ENCODE data around the gene ADAMTS4.

Gene ADAMTS4

DNA sequence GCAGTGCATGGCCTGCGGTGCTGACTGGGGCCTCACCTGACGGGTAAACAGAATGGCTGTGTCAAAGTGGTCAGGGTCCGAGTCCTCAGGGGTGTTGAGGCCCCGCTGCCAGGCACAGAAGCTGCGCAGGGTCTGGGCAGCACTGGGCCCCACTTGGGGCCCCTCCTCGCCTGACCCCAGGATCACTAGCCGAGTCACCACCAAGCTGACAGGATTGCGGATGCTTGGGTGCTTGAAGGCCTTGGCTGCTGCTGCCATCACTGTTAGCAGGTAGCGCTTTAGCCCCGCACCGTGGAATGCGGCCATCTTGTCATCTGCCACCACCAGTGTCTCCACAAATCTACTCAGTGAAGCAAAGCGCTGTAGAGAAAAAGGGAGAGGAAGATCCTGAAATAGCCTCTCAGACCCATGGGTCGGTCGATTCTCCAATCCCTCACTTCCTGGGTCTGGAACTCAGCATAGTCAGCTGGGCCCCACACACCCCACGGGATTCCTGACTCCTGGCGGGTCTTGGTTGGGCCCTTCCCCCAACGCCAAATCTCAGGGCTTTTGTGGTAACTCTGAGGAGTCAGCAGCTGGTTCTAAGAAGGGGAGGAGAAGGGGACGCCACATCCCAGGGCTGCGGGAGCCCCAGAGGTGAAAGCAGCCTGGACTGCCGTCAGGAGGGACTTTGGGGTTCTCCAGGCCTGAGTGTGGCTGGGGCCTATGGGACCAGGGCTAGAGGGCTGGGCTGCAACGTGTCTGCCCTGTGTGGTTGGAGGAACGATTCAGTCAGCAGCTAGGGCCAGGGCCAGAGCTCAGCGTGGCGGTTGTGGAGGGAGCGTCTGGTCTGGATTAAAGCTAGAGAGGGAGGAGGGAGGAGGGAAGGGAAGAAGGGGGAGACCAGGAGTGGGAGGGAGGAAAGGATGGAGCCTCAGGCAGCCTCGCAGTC lies 2.1 kb downstream of the ADAMTS4 start:
- DNase-seq (ENCODE audit: low spot score) = peak; percentile 80

- no peak for DNase-seq (ENCODE audit: low spot score)
These were observed 2.7 kb downstream of the ADAMTS4 start for GRCh38 chr1:161196111-161196510.

- DNase-seq (ENCODE audit: low spot score) = no peak
These were observed 3.7 kb downstream of the ADAMTS4 start for GRCh38 chr1:161195171-161195570.

GRCh38 chr1:161193561-161194235 lies 5.2 kb downstream of the ADAMTS4 start:
- DNase-seq (ENCODE audit: low spot score) = no peak

DNA sequence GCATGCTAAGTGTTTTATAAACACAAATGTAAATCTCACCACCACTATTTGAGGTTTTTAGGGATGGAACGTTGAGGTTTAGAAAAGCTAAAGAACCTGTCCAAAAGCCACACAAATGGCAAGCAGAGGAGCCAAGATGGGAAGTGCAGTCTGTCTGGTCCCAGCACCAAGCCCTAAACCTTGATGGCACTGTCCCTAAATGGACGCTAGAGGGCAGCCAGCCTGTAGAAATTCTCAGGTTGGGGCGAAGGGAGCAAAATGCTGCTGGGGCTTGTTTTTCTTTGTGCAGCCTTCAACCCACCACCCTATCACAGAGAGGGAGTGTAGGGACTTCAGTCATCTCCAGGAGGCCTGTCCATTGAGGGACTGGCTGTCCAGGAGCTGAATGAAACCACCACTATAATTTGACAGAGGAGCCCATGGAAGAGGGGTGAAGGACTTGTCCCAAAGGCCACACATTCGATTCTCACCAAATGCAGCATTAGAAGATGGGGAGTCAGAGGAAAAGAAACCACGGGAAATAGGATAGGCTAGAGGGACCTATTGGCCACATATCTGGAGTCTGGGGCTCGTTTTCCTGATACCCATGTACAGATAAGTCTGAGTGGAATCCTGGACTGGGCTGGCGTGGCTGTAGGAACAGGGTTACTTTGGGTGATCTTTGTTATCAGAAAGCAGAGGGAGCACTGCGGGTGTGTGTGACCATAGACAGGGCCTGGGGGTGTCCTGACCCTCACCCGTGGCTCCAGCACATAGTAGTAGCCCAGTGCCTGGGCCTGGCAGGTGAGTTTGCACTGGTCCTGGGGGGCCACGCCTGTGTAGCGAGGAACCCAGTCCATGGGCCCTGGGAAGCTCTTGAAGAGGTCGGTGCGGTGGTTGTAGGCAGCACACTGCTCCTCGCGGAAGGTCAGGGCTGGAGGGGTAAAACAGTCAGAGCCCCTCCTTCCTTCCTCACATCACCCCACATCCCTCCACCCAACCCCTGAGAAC lies 6.1 kb downstream of the ADAMTS4 start:
- DNase-seq (ENCODE audit: low spot score) = peak; percentile 89

DNA sequence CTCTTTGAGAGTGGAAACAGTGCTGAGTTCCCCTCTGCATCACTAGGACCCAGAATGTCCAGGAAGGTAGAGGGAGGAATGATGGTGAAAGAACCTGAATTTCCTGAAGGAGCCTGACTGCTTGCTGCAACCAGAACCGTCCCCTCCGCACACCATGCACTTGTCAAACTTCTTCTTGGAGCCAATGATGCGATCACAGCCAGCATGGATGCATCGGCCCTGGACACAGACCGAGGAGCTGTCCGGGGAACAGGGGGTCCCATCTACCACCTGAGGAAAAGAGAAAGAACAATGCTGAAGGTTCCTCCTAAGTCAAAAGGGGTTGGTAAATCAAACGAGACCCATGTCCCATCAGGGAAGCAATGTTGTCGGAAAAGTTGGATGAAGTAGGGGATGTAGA lies 6.9 kb downstream of the ADAMTS4 start:
- no peak for DNase-seq (ENCODE audit: low spot score)

GRCh38 chr1:161190962-161191521 lies 7.8 kb downstream of the ADAMTS4 start:
- no peak for DNase-seq (ENCODE audit: low spot score)

- no peak for DNase-seq (ENCODE audit: low spot score)
These were observed 9.8 kb downstream of the ADAMTS4 start for GRCh38 chr1:161189036-161189435.

DNA sequence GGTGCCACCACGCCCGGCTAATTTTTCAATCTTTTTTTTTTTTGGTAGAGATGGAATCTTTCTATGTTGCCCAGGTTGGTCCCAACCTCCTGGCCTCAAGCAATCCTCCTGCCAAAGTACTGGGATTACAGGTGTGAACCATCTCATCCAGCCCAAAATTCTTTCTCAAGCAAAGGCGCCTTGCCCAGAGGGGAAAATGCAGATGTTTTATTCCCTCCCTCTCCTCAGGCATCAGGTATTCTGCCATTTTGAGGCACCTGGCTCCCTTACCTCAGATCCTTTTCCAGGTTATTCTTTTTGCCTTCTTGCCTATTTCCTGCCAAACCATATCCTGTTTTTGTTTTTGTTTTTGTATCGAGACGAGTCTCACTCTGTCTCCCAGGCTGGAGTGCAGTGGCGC lies 10.5 kb downstream of the ADAMTS4 start:
- DNase-seq (ENCODE audit: low spot score) = no peak

GRCh38 chr1:161187311-161187710 lies 11.5 kb downstream of the ADAMTS4 start:
- no peak for DNase-seq (ENCODE audit: low spot score)

DNA sequence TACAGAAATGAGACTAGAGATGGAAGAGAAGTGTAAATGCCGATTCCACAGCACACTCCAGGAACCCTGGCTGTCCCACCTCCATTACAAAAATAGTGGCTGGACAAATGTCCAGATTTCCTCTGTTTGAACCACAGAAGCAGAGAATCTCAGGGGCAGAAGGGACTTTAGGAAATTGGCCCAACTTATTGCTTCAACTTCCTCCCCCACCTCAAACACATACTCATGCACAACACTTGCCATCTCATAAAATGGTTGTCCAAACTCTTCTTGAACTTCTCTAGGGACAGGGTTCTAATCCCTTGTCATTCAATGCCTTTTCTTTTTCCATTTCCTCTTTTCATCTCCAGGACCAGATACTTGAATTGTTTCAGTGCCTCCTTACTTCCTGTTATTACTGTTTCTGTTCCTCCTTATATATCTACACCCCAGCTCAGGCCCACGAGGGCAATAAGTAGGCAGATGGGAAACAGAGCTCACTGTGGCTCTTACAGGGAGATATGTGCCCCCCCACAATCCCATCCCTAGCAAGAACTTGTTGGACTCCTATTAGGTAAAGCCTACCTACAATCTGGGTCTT lies 13.0 kb downstream of the ADAMTS4 start:
- DNase-seq (ENCODE audit: low spot score) = no peak

DNA sequence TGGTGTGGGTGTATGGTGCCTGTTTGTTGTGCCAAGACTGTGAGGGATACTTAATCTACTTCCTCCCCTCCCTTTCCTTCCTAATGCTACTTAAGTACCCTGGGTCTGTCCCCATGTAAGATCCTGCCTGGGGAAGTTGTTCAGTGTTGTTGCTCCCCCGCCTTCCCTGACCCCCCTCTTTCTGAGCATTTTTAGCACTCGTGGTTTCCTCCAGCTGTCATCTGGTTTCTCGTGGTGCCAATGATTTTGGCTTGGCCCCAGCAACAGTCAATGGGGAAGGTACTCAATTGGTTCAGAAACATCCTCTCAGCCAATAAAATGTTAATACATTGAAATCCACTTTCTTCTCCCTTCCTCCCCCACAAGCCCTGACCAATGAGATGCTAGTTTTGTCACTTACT lies 13.6 kb downstream of the ADAMTS4 start:
- peak; percentile 88 for DNase-seq (ENCODE audit: low spot score)

DNA sequence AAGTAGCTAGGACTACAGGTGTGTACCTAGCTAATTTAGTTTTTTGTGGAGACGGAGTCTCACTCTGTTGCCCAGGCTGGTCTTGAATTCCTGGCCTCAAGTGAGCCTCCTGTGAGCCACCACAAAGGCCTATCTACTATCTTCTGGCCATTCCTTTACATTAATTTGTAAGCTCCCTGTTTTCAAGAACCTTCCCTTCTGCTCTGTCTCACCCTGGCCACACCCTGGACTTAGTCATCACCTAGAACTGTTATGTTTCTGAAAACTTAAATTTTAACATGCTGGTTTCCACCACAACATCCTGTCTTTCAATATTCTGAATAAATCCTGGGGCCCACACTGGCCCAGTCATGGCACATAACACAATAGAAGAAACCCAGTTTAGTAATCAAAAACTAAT lies 16.6 kb downstream of the ADAMTS4 start:
- no peak for DNase-seq (ENCODE audit: low spot score)

DNA sequence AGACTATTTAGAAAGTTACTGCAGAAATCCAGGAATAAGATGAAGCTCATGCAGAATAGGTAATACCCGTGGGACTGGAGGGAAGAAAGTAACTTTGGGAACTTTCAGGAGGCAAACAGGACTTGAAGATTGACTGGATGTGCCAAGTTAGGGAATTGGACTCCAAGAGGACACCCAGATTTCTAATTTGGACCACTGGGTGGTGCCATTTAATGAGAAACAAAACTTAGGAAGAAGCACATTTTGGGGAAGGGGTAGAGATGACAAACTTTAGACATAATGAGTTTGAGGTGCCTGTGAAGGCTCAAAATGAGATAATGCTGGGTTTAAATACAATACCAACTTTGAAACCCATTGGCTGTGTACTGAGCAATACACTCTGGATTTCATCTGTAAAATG lies 18.2 kb downstream of the ADAMTS4 start:
- no peak for DNase-seq (ENCODE audit: low spot score)

GRCh38 chr1:161179698-161180097 lies 19.2 kb downstream of the ADAMTS4 start:
- DNase-seq (ENCODE audit: low spot score) = no peak

GRCh38 chr1:161177936-161178244 lies 21.0 kb downstream of the ADAMTS4 start:
- no peak for DNase-seq (ENCODE audit: low spot score)

DNA sequence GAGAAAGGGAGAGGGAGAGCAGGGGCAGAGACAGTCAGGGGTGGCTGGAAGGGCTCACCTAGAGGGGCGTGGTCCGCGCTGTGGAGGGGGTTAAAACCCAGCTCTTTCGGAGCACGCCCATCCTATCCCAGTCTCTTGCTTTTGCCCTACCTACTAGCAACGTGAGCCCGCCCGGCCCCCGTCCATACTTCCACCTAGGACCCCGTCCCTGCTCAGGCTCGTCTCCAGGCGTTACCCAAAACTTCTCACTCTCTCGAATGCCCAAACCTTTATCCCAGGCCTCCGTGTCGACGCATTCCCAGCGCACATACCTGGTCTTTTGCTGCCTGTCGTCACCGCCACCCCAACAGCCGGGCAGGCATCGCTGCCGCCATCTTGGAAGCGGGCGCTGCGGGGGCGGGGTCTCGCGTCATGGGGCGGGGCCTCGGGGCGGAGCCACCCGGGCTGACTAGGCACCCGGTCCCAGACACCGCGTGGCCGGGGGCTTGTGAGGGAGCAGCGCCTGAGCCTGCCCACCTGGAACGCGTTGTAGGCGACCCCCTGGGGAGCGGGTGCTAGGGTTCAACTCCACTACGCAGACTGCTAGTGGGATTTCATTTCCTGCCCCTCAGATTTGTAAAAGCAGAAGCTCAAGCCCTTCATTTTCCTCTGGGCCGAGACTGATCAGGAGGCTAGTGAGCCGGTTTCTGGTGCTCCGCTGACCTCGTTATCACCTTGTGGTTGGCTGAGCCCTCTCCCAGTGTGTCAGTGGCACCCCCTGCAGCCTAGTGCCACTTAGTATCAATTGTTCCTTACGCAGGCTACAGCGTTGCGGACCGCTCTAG lies 21.5 kb downstream of the ADAMTS4 start, which contains the start of gene B4GALT3:
Gene B4GALT3, minus strand, starts transcription at position 396 of the 824 bp plus-strand sequence. CDS start 1,447 bp downstream, outside the sequence.
- peak; percentile 100 for DNase-seq (ENCODE audit: low spot score)

DNA sequence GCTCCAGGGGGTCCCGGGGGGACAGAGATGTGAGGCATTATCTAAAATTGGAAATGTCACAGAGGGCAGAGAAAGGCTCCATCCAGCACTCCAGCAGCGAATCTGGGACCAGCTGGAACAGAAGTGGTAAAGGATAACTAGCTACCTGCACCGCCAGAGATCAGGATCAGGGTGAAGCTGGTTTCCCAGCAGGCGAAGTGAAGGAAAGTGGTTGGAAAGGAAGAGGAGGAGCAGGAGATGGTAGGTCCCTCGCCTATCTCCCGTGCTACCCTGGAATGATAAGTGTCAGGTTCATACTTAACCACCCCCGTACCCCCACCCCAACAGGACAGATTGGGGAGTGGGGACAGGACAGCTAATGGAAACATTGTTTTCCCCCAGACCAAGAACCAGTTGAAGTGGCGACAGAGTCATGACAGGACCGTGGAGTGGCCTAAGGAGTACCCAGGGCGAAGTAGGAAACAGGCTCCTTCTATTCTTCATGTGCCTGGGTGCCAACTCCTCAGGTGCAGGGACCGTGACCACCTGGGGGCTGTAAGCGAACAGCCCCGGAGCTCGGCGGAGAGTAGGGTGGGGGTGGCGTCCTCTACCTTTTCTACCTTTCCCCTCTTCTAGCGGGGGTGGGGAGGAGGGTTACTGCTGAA lies 22.3 kb downstream of the ADAMTS4 start:
- no peak for DNase-seq (ENCODE audit: low spot score)

GRCh38 chr1:161175771-161176453 lies 22.9 kb downstream of the ADAMTS4 start:
- no peak for DNase-seq (ENCODE audit: low spot score)
